ENCODE data around the gene NCKAP5. TPM values are rescaled to one million over a fixed set of nuclear protein-coding genes. Genes with fewer than 3 reads are reported as not detected.
"Not testable (repeated sequence)": the region's sequence is repeated elsewhere in the genome, so short reads cannot be mapped to it uniquely, and the experiment has no call there.

NCKAP5 gene
- total RNA-seq, 1 donor from 2014 or later, result 7.9 TPM

- no peak for ATAC-seq (ENCODE audit: poor library complexity)
- no peak for DNase-seq
- intact Hi-C loops (cut with DNase I), result no loop called here
Observed at GRCh38 chr2:133232556-133232955, 335.7 kb downstream of the NCKAP5 start.

- no peak for ATAC-seq (ENCODE audit: poor library complexity)
- intact Hi-C loops (cut with DNase I), result no loop called here
Observed at GRCh38 chr2:133231264-133231663, 337.0 kb downstream of the NCKAP5 start.

GRCh38 chr2:133229974-133230373 is 338.3 kb downstream of the NCKAP5 start:
- no peak for DNase-seq

More at GRCh38 chr2:133231264-133231663, 337.0 kb downstream of the NCKAP5 start:
- DNase-seq, result no peak

GRCh38 chr2:133223226-133223625 is 345.0 kb downstream of the NCKAP5 start:
- intact Hi-C loops (cut with DNase I), result no loop called here
- ATAC-seq (ENCODE audit: poor library complexity) (no peak), DNase-seq (no peak)

More at GRCh38 chr2:133229974-133230373, 338.3 kb downstream of the NCKAP5 start:
- no peak for ATAC-seq (ENCODE audit: poor library complexity)
- intact Hi-C loops (cut with DNase I), result no loop called here

- intact Hi-C loops (cut with DNase I), result no loop called here
- DNase-seq (no peak), ATAC-seq (ENCODE audit: poor library complexity) (no peak)
Observed at GRCh38 chr2:133221398-133221797, 346.9 kb downstream of the NCKAP5 start.

GRCh38 chr2:133218204-133218603 is 350.1 kb downstream of the NCKAP5 start:
- no peak for ATAC-seq (ENCODE audit: poor library complexity)
- DNase-seq, result no peak
- intact Hi-C loops (cut with DNase I), result no loop called here

GRCh38 chr2:133215477-133215876 is 352.8 kb downstream of the NCKAP5 start:
- ATAC-seq (ENCODE audit: poor library complexity), result no peak
- intact Hi-C loops (cut with DNase I), result no loop called here
- DNase-seq, result no peak

- intact Hi-C loops (cut with DNase I), result no loop called here
- DNase-seq, result no peak
- no peak for ATAC-seq (ENCODE audit: poor library complexity)
Observed at GRCh38 chr2:133213651-133214050, 354.6 kb downstream of the NCKAP5 start.

GRCh38 chr2:133209325-133209724 is 358.9 kb downstream of the NCKAP5 start:
- ATAC-seq (ENCODE audit: poor library complexity) (no peak), DNase-seq (no peak)
- intact Hi-C loops (cut with DNase I), result no loop called here

- DNase-seq; intact Hi-C loops (cut with DNase I); ATAC-seq (ENCODE audit: poor library complexity): not testable (repeated sequence)
Observed at GRCh38 chr2:133206666-133207065, 361.6 kb downstream of the NCKAP5 start.

- intact Hi-C loops (cut with DNase I), result no loop called here
- DNase-seq (no peak), ATAC-seq (ENCODE audit: poor library complexity) (no peak)
Observed at GRCh38 chr2:133204421-133204820, 363.8 kb downstream of the NCKAP5 start.

- intact Hi-C loops (cut with DNase I), result no loop called here
- no peak for DNase-seq
- no peak for ATAC-seq (ENCODE audit: poor library complexity)
Observed at GRCh38 chr2:133200684-133201421, 367.4 kb downstream of the NCKAP5 start.

GRCh38 chr2:133198678-133199077 is 369.6 kb downstream of the NCKAP5 start:
- intact Hi-C loops (cut with DNase I), result no loop called here
- ATAC-seq (ENCODE audit: poor library complexity) (no peak), DNase-seq (no peak)

- DNase-seq (no peak), ATAC-seq (ENCODE audit: poor library complexity) (no peak)
- intact Hi-C loops (cut with DNase I), result no loop called here
Observed at GRCh38 chr2:133197156-133197555, 371.1 kb downstream of the NCKAP5 start.

- intact Hi-C loops (cut with DNase I), result no loop called here
- ATAC-seq (ENCODE audit: poor library complexity) (no peak), DNase-seq (no peak)
Observed at GRCh38 chr2:133194777-133195335, 373.4 kb downstream of the NCKAP5 start.

- intact Hi-C loops (cut with DNase I), result no loop called here
- ATAC-seq (ENCODE audit: poor library complexity) (no peak), DNase-seq (no peak)
Observed at GRCh38 chr2:133194362-133194655, 374.0 kb downstream of the NCKAP5 start.

- ATAC-seq (ENCODE audit: poor library complexity) (no peak), DNase-seq (no peak)
- intact Hi-C loops (cut with DNase I), result no loop called here
Observed at GRCh38 chr2:133193544-133194361, 374.5 kb downstream of the NCKAP5 start.

GRCh38 chr2:133192028-133192427 is 376.2 kb downstream of the NCKAP5 start:
- intact Hi-C loops (cut with DNase I), result no loop called here
- no peak for ATAC-seq (ENCODE audit: poor library complexity)
- DNase-seq, result no peak

GRCh38 chr2:133177196-133177595 is 391.1 kb downstream of the NCKAP5 start:
- ATAC-seq (ENCODE audit: poor library complexity) (no peak), DNase-seq (no peak)
- intact Hi-C loops (cut with DNase I), result no loop called here

GRCh38 chr2:133175926-133176325 is 392.3 kb downstream of the NCKAP5 start:
- intact Hi-C loops (cut with DNase I), result no loop called here
- ATAC-seq (ENCODE audit: poor library complexity) (no peak), DNase-seq (no peak)

Data from Right ventricle myocardium superior (tissue), 1 donor.